WTC11 (cell line): ENCODE results near the gene AK5. TPM values are rescaled to one million over a fixed set of nuclear protein-coding genes. Genes with fewer than 3 reads are reported as not detected.
"Not testable (repeated sequence)": the region's sequence is repeated elsewhere in the genome, so short reads cannot be mapped to it uniquely, and the experiment has no call there.

Source experiments
- ATAC-seq: fragments of 200-7000 bp; cut with Tn5 transposase; 2 replicates; pipeline ENCODE4 v1.10.0; 2021; ENCODE audit warnings: mild to moderate bottlenecking, moderate library complexity
- CTCF ChIA-PET: fragments of 300-600 bp; sonication (Branson Sonifier 250); formaldehyde crosslinking; loops from one replicate; lab custom pipeline; 2021; ENCODE audit warnings: antibody characterized with exemption; lab: Charles Lee
- POLR2A ChIA-PET: fragments of 350-600 bp; sonication (Branson Sonifier 250); formaldehyde crosslinking; loops from one replicate; lab custom pipeline; 2021; ENCODE audit warnings: antibody characterized with exemption; lab: Charles Lee
- DNase-seq: peaks from one replicate; pipeline ENCODE4 v3.0.0; 2021; ENCODE audit warnings: low spot score
- H3K27ac Mint-ChIP-seq: 2 replicates; pipeline ENCODE4 v1.8.0; 2021; ENCODE audit warnings: mixed read lengths
- H3K27me3 Mint-ChIP-seq: 2 replicates; pipeline ENCODE4 v1.8.0; 2021; ENCODE audit warnings: low read depth, mild to moderate bottlenecking, moderate library complexity, mixed read lengths
- H3K36me3 Mint-ChIP-seq: 2 replicates; pipeline ENCODE4 v1.8.0; 2021; ENCODE audit warnings: mixed read lengths
- H3K4me1 Mint-ChIP-seq: 2 replicates; pipeline ENCODE4 v1.8.0; 2022; ENCODE audit warnings: mixed read lengths
- H3K4me3 Mint-ChIP-seq: 2 replicates; pipeline ENCODE4 v1.8.0; 2021; ENCODE audit warnings: mild to moderate bottlenecking, moderate library complexity, mixed read lengths
- H3K9me3 Mint-ChIP-seq: 2 replicates; pipeline ENCODE4 v1.8.0; 2021; ENCODE audit warnings: mixed read lengths
- EMX1 ChIP-seq: fragments of 250-450 bp; sonication (Bioruptor Pico); IDR thresholded peaks from 2 replicates; pipeline ENCODE4 v1.8.0; 2021; ENCODE audit warnings: mild to moderate bottlenecking
- GTF2I ChIP-seq: fragments of 250-450 bp; sonication (Bioruptor Pico); conservative IDR thresholded peaks from 2 replicates; pipeline ENCODE4 v1.4.0; 2021; ENCODE audit warnings: mild to moderate bottlenecking
- IRF2 ChIP-seq: sonication (generic); formaldehyde crosslinking; IDR thresholded peaks from 2 replicates; pipeline ENCODE4 v1.8.0; 2022; ENCODE audit warnings: low read depth, missing genetic modification reagents, borderline replicate concordance
- KAT7 ChIP-seq: sonication (generic); formaldehyde crosslinking; IDR thresholded peaks from 2 replicates; pipeline ENCODE4 v1.8.1; 2023; ENCODE audit warnings: missing genetic modification reagents, mild to moderate bottlenecking, borderline replicate concordance
- MYBL2 ChIP-seq: sonication (generic); formaldehyde crosslinking; IDR thresholded peaks from 2 replicates; pipeline ENCODE4 v1.8.1; 2023; ENCODE audit warnings: mild to moderate bottlenecking, moderate library complexity, missing genetic modification reagents
- NR1H2 ChIP-seq: sonication (generic); formaldehyde crosslinking; IDR thresholded peaks from 2 replicates; pipeline ENCODE4 v1.9.0; 2021; ENCODE audit warnings: mild to moderate bottlenecking, moderate library complexity, missing genetic modification reagents
- NR2C2 ChIP-seq: sonication (generic); formaldehyde crosslinking; IDR thresholded peaks from 2 replicates; pipeline ENCODE4 v1.8.0; 2022; ENCODE audit warnings: mild to moderate bottlenecking, missing genetic modification reagents
- PRRX2 ChIP-seq: fragments of 250-450 bp; sonication (Bioruptor Pico); IDR thresholded peaks from 2 replicates; pipeline ENCODE4 v1.8.0; 2021; ENCODE audit warnings: mild to moderate bottlenecking
- RORB ChIP-seq: fragments of 250-450 bp; sonication (Bioruptor Pico); IDR thresholded peaks from 2 replicates; pipeline ENCODE4 v1.9.0; 2021; ENCODE audit warnings: mild to moderate bottlenecking
- TP53 ChIP-seq: sonication (generic); formaldehyde crosslinking; IDR thresholded peaks from 2 replicates; pipeline ENCODE4 v1.8.1; 2023; ENCODE audit warnings: mild to moderate bottlenecking, missing genetic modification reagents
- ZBTB21 ChIP-seq: sonication (generic); formaldehyde crosslinking; IDR thresholded peaks from 2 replicates; pipeline ENCODE4 v1.8.1; 2023; ENCODE audit warnings: mild to moderate bottlenecking, missing genetic modification reagents, borderline replicate concordance
- ZNF121 ChIP-seq: sonication (generic); formaldehyde crosslinking; IDR thresholded peaks from 2 replicates; pipeline ENCODE4 v1.8.0; 2023; ENCODE audit warnings: missing genetic modification reagents
- ZNF232 ChIP-seq: sonication (generic); formaldehyde crosslinking; IDR thresholded peaks from 2 replicates; pipeline ENCODE4 v1.8.0; 2022; ENCODE audit warnings: mild to moderate bottlenecking, missing genetic modification reagents
- ZNF416 ChIP-seq: fragments of 250-450 bp; sonication (Bioruptor Pico); IDR thresholded peaks from 2 replicates; pipeline ENCODE4 v1.9.0; 2021; ENCODE audit warnings: mild to moderate bottlenecking, inconsistent platforms
- ZNF671 ChIP-seq: fragments of 250-450 bp; sonication (Bioruptor Pico); IDR thresholded peaks from 2 replicates; pipeline ENCODE4 v1.8.0; 2021; ENCODE audit warnings: mild to moderate bottlenecking
- total RNA-seq: library from RNA; stranded (reverse); gene quantifications from 3 replicates; pipeline ENCODE4 v1.2.3, GENCODE V29; 2021
- TF ChIP-seq, protein P1 (sequence below): sonication (generic); formaldehyde crosslinking; IDR thresholded peaks from 2 replicates; pipeline ENCODE4 v1.8.0; 2023; ENCODE audit warnings: missing genetic modification reagents
- TF ChIP-seq, protein P2 (sequence below): fragments of 250-450 bp; sonication (Bioruptor Pico); IDR thresholded peaks from 2 replicates; pipeline ENCODE4 v1.9.0; 2021; ENCODE audit warnings: moderate library complexity, mild to moderate bottlenecking, inconsistent platforms, borderline replicate concordance
- TF ChIP-seq, protein P3 (sequence below): sonication (generic); formaldehyde crosslinking; IDR thresholded peaks from 2 replicates; pipeline ENCODE4 v1.8.0; 2022; ENCODE audit warnings: mild to moderate bottlenecking, missing genetic modification reagents
- TF ChIP-seq, protein P4 (sequence below): fragments of 250-450 bp; sonication (Bioruptor Pico); IDR thresholded peaks from 2 replicates; pipeline ENCODE4 v1.8.0; 2021; ENCODE audit warnings: mild to moderate bottlenecking
- TF ChIP-seq, protein P5 (sequence below): sonication (generic); formaldehyde crosslinking; IDR thresholded peaks from 2 replicates; pipeline ENCODE4 v1.8.0; 2022; ENCODE audit warnings: mild to moderate bottlenecking, missing genetic modification reagents

The AK5 gene
- total RNA-seq, 1 experiment from 2014 or later = 3.0 TPM

DNA sequence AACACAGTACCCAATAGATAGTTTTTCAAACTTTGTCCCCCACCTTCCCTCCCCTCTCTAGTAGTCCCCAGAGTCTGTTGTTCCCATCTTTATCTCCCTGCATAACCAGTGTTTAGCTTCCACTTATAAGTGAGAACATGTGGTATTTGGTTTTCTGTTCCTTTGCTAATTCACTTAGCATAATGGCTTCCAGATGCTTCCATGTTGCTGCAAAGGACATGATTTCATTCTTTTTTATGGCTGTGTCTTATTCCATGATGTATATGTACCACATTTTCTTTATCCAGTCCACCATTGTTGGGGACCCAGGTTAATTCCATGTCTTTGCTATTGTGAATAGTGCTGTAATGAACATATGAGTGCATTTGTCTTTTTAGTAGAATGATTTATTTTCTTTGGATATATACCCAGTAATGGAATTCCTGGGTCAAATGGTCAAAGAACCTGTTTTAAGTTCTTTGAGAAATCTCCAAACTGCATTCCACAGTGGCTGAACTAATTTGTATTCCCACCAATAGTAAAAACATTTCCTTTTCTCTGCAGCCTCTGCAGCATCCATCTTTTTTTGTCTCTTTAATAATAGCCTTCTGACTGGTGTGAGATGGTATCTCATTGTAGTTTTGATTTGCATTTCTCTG lies 126.0 kb downstream of the AK5 start:
- ChIA-PET POLR2A (no interaction called here), CTCF (no interaction called here)
- no peaks in the 10 kb centered on the region for H3K27me3 Mint-ChIP-seq
- H3K4me3 Mint-ChIP-seq = no peak overlapping the region
- no peaks in the 10 kb centered on the region for H3K36me3 Mint-ChIP-seq
- H3K9me3 Mint-ChIP-seq = peaks cover 17% of the 10 kb centered on the region
- no peak for DNase-seq
- no peak for TF ChIP-seq EMX1
- TF ChIP-seq KAT7 (CRISPR knock-in tag) = no peak
- no peak for TF ChIP-seq ZNF121
- TF ChIP-seq NR2C2 (CRISPR knock-in tag) = no peak
- TF ChIP-seq, protein P1, sequence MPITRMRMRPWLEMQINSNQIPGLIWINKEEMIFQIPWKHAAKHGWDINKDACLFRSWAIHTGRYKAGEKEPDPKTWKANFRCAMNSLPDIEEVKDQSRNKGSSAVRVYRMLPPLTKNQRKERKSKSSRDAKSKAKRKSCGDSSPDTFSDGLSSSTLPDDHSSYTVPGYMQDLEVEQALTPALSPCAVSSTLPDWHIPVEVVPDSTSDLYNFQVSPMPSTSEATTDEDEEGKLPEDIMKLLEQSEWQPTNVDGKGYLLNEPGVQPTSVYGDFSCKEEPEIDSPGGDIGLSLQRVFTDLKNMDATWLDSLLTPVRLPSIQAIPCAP = no peak
- TF ChIP-seq ZNF671 (CRISPR knock-in tag) = no peak
- TF ChIP-seq PRRX2 (CRISPR knock-in tag) = no peak
- TF ChIP-seq GTF2I (CRISPR knock-in tag) = no peak
- no peak for TF ChIP-seq MYBL2 (CRISPR knock-in tag)
- TF ChIP-seq, protein P2, sequence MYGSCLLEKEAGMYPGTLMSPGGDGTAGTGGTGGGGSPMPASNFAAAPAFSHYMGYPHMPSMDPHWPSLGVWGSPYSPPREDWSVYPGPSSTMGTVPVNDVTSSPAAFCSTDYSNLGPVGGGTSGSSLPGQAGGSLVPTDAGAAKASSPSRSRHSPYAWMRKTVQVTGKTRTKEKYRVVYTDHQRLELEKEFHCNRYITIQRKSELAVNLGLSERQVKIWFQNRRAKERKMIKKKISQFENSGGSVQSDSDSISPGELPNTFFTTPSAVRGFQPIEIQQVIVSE (CRISPR knock-in tag) = no peak
- TF ChIP-seq, protein P3, sequence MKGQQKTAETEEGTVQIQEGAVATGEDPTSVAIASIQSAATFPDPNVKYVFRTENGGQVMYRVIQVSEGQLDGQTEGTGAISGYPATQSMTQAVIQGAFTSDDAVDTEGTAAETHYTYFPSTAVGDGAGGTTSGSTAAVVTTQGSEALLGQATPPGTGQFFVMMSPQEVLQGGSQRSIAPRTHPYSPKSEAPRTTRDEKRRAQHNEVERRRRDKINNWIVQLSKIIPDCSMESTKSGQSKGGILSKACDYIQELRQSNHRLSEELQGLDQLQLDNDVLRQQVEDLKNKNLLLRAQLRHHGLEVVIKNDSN (CRISPR knock-in tag) = no peak
- no peak for TF ChIP-seq IRF2
- no peak for TF ChIP-seq NR1H2
- no peak for TF ChIP-seq TP53
- TF ChIP-seq ZBTB21 (CRISPR knock-in tag) = no peak
- TF ChIP-seq, protein P4, sequence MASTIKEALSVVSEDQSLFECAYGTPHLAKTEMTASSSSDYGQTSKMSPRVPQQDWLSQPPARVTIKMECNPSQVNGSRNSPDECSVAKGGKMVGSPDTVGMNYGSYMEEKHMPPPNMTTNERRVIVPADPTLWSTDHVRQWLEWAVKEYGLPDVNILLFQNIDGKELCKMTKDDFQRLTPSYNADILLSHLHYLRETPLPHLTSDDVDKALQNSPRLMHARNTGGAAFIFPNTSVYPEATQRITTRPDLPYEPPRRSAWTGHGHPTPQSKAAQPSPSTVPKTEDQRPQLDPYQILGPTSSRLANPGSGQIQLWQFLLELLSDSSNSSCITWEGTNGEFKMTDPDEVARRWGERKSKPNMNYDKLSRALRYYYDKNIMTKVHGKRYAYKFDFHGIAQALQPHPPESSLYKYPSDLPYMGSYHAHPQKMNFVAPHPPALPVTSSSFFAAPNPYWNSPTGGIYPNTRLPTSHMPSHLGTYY (CRISPR knock-in tag) = no peak
- TF ChIP-seq, protein P5, sequence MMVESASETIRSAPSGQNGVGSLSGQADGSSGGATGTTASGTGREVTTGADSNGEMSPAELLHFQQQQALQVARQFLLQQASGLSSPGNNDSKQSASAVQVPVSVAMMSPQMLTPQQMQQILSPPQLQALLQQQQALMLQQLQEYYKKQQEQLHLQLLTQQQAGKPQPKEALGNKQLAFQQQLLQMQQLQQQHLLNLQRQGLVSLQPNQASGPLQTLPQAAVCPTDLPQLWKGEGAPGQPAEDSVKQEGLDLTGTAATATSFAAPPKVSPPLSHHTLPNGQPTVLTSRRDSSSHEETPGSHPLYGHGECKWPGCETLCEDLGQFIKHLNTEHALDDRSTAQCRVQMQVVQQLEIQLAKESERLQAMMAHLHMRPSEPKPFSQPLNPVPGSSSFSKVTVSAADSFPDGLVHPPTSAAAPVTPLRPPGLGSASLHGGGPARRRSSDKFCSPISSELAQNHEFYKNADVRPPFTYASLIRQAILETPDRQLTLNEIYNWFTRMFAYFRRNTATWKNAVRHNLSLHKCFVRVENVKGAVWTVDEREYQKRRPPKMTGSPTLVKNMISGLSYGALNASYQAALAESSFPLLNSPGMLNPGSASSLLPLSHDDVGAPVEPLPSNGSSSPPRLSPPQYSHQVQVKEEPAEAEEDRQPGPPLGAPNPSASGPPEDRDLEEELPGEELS (CRISPR knock-in tag) = no peak
- TF ChIP-seq ZNF232 = no peak
- no peak for TF ChIP-seq ZNF416
- TF ChIP-seq RORB (CRISPR knock-in tag) = no peak
- TF ChIP-seq, all 79 proteins: peak for 0
- H3K27ac Mint-ChIP-seq = no peak overlapping the region
- no peak for ATAC-seq
- H3K4me1 Mint-ChIP-seq = peaks cover 9% of the 10 kb centered on the region

DNA sequence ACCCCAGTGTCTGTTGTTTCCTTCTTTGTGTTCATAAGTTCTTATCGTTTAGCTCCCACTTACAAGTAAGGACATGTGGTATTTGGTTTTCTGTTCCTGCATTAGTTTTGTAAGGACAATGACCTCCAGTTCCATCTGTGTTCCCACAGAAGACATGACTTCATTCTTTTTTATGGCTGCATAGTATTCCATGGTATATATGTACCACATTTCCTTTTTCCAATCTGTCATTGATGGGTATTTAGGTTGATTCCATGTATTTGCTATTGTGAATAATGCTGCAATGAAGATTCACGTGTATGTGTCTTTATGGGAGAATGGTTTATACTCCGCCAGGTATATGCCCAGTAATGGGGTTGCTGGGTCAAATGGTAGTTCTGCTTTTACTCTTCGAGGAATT lies 127.1 kb downstream of the AK5 start:
- Mint-ChIP-seq H3K4me1 (peaks cover 19% of the 10 kb centered on the region), H3K9me3 (peaks cover 16% of the 10 kb centered on the region)
- ATAC-seq, H3K27me3 Mint-ChIP-seq, CTCF ChIA-PET, POLR2A ChIA-PET, H3K4me3 Mint-ChIP-seq, H3K27ac Mint-ChIP-seq, H3K36me3 Mint-ChIP-seq, DNase-seq: not testable (repeated sequence)
